CD4-positive, alpha-beta T cell treated with Interleukin-15 for 1 hour (primary cell): Measurements from ENCODE around the gene CYTH4.
A peak's percentile ranks its signal among the peaks of the same experiment; 100 is the strongest.

Source experiments
- DNase-seq: peaks from one replicate; pipeline ENCODE4 v3.0.0-alpha.2; 2020

Gene CYTH4

GRCh38 chr22:37273126-37273845, 9.0 kb upstream of the CYTH4 start:
- no peak for DNase-seq

GRCh38 chr22:37273846-37274225, 8.5 kb upstream of the CYTH4 start:
- DNase-seq, result peak; percentile 13

GRCh38 chr22:37274380-37274862, 7.9 kb upstream of the CYTH4 start:
- DNase-seq, result peak; percentile 63

- DNase-seq, result no peak
Measured at GRCh38 chr22:37275134-37275533, 7.2 kb upstream of the CYTH4 start.

- DNase-seq, result no peak
Measured at GRCh38 chr22:37275622-37276021, 6.7 kb upstream of the CYTH4 start.

- DNase-seq, result peak; percentile 24
Measured at GRCh38 chr22:37276776-37277175, 5.5 kb upstream of the CYTH4 start.

GRCh38 chr22:37277384-37277783, 4.9 kb upstream of the CYTH4 start:
- DNase-seq, result no peak

GRCh38 chr22:37278261-37278660, 4.0 kb upstream of the CYTH4 start:
- DNase-seq, result no peak

- peak; percentile 33 for DNase-seq
Measured at GRCh38 chr22:37279331-37280181, 2.8 kb upstream of the CYTH4 start.

- no peak for DNase-seq
Measured at GRCh38 chr22:37280718-37281117, 1.6 kb upstream of the CYTH4 start.

- DNase-seq, result no peak
Measured at GRCh38 chr22:37281195-37281594, 1.1 kb upstream of the CYTH4 start.

- DNase-seq, result no peak
Measured at GRCh38 chr22:37281646-37282384, 493 bp upstream of the CYTH4 start.

- DNase-seq, result peak; percentile 53
Measured at GRCh38 chr22:37283393-37283937, 1.2 kb downstream of the CYTH4 start.

- peak; percentile 39 for DNase-seq
Measured at GRCh38 chr22:37284126-37284804, 2.0 kb downstream of the CYTH4 start.

GRCh38 chr22:37284805-37285355, 2.6 kb downstream of the CYTH4 start:
- peak; percentile 84 for DNase-seq

GRCh38 chr22:37285937-37286336, 3.6 kb downstream of the CYTH4 start:
- no peak for DNase-seq

GRCh38 chr22:37287550-37287951, 5.2 kb downstream of the CYTH4 start:
- no peak for DNase-seq

- DNase-seq, result no peak
Measured at GRCh38 chr22:37288521-37288920, 6.2 kb downstream of the CYTH4 start.

- DNase-seq, result no peak
Measured at GRCh38 chr22:37289156-37289735, 6.9 kb downstream of the CYTH4 start.

- no peak for DNase-seq
Measured at GRCh38 chr22:37290737-37291136, 8.4 kb downstream of the CYTH4 start.

- DNase-seq, result no peak
Measured at GRCh38 chr22:37291559-37292298, 9.4 kb downstream of the CYTH4 start.
